ENCODE measurements around the gene CD274.

Gene CD274

DNA sequence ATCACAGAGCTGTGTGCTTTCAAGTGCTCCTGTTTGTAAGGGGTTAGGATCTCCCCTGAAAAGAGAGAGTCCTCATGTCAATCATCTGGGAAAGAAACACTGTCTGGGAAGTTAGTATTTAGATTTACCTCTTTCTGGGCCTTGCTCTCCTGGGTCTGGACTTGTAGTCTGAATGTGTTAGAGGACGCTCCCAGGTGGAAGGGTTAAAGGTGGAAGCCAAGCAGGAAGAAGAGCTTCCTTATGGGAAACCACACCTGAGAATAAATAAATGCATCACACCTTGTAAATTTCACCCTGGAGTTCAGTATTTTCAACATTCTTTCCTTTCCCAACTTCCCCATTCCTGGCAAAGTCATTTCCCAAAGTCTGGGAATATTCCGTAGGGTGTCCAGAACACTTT lies 13.9 kb upstream of the CD274 start:
- TF ChIP-seq, protein P1, sequence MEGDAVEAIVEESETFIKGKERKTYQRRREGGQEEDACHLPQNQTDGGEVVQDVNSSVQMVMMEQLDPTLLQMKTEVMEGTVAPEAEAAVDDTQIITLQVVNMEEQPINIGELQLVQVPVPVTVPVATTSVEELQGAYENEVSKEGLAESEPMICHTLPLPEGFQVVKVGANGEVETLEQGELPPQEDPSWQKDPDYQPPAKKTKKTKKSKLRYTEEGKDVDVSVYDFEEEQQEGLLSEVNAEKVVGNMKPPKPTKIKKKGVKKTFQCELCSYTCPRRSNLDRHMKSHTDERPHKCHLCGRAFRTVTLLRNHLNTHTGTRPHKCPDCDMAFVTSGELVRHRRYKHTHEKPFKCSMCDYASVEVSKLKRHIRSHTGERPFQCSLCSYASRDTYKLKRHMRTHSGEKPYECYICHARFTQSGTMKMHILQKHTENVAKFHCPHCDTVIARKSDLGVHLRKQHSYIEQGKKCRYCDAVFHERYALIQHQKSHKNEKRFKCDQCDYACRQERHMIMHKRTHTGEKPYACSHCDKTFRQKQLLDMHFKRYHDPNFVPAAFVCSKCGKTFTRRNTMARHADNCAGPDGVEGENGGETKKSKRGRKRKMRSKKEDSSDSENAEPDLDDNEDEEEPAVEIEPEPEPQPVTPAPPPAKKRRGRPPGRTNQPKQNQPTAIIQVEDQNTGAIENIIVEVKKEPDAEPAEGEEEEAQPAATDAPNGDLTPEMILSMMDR (IDR thresholded peaks at IDR 0.05) = no peak

DNA sequence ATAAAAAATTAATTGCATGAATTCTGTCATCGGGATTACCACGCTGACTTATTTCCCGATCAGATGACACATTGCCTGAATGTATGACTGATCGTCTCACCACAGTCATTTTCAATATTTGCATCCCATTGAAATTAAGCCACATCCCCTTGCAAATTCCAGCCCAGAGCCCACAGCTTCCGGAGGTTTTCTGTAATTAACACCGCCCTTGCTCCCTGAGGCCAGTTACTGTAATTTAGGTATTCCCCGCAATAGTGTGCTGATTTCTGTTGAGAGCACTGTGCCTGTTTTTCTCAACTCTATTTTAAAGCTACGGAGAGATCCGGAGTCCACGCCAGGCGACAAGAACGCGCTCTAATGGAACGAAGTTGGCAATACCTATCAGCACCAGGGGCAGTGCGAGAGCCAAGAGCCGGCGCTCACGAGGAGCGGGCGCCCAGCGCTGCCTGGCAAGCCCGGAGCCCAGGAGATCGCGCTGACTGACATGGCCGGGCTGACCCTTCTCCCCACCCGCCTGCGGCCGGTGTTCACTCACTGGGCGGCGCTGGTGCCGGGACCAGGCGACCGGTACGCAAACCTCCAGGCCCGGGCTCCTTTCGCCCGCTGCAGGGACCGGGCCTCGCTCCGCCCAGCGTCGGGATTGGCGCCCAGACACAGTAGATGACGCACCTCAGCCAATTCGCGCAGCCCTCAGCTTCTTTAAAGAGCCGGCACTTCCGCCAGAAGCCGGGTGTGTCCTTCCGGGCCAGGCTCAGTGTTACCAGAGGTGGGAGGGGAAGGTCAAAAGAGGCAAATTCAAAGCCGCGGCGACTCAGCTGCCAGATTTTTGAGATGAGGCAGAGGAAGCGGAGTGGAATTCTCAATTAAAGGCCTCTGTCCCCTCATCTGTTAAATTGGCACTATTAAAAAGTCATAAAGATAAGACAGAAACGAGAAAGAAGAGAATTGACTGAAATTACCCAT lies 12.8 kb upstream of the CD274 start, which contains the start of gene PLGRKT:
PLGRKT (minus strand) TSS at position 672 of the 963 bp plus-strand sequence. CDS start 5,948 bp downstream, outside the sequence.
- TF ChIP-seq, protein P1 (IDR thresholded peaks at IDR 0.05) = no peak

DNA sequence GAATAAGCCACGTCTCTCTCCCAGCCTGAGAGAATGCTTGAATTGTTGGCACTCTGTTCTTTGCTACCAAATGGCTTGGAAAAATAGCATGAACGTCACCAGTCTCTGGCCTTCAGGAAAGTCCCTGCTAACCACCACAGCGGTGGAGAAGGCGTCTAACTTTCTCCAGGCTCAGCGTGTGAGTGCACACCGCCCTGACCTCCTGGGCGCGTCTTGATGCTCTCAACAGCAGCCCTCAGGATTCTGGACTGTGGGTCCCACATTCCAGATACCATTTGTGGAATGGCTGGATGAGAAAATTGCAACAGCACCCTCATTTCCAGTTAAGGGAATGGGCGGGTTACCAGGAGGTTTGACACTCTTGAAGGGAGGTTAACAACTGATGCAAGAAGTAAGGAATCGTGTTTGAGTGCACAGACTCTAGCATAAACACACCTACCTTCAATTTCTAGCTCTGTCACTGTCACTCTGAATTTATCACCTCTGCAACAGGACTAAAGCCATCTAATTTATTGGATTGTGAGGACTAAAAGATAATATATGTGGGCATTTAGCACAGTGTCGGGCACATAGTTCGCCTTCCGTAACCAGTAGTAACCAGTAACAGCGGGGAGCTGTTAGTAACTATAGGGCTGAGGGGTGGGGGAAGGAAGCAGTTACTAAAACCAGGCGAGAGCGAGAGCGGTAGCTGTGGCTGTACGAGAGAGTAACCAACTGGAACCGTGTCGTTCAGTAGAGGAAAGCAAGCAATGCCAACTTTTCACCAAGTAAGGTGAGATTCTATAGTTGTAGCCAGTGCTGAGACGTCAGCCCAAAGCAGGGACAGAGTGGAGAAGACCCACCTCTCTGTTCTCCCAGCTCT lies 11.8 kb upstream of the CD274 start:
- TF ChIP-seq, protein P1 (IDR thresholded peaks at IDR 0.05) = no peak

DNA sequence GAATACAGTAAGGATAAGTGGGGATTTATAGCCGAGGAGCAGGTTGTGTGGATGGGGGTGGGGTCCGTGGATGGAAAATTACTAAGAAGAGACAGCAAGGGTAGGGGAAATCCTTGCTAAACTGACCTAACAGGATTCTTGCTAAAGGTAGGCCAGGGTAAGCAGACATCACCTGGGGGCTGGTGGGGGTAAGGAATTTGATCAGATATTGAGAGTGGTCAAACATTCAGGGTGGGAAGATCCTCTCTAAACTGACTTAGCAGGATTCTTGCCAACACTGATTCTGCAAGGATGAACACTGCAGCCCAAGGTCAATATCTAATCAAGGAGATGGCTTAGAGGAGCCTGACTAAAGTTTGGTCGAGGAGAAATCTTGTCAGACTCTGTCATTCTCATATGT lies 9.9 kb upstream of the CD274 start:
- TF ChIP-seq, protein P1 (IDR thresholded peaks at IDR 0.05) = no peak

DNA sequence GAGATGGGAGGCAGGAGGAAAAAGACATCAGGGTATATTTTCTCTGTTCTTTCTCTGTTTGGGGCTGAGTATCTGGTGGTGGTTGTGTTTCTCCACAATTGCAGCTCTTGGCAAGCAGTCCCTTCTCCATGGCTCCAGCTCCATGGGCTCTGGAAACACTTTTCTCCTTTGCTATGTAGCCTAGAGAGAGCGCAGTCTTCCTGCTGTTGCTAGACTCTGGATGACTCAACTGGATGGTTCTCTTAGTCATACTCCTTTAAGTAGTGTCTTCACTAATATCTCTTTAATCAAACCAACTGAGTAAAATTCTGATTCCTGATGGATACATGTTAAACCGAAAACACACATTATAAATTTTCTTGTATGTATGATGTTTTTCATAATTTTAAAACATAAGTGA lies 9.3 kb upstream of the CD274 start:
- TF ChIP-seq, protein P1 (IDR thresholded peaks at IDR 0.05) = no peak

DNA sequence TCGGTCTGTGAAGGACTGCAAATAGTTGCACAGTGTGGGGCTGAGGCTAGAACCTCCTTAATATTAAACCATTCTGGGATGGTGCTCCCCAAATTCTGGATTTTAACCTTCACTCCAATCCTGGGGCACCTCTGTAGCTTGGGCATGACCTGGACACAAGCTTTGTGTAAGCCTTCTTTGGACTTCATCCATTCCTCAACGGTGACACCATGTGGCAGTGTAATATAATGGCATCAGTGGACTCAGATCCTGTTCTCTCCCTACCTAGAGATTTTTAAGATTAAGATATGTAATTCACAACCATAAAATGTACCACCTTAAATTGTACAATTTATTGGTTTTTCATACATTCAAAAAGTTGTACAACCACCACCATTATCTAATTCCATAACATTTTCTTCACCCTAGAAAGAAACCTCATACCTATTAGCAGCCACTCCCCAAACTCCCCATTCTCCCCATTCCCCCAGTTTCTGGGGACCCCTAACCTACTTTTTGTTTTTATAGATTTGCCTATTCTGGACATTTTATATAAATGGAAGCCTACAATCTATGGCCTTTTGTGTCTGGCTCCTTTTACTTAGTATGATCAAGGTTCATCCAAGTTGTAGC lies 7.8 kb upstream of the CD274 start:
- TF ChIP-seq, protein P1 (IDR thresholded peaks at IDR 0.05) = peak; percentile 72

DNA sequence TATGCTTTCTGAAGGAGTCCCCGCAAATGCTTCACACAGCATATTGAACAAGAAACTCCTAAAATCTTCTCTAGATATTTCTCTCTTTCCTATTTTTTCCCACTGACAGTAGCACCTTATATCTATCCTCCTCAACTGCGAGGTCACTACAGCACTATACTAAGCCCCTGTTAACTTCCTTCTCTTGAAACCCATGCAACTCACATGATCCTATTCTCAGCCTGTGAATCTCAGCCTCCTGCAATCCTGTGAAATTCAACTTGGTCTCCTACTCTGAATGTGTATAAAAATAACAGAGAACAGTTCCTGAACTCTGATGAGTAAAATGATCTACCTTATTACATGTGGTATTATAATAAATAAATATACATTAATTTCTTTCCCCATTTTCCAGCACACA lies 6.5 kb upstream of the CD274 start:
- TF ChIP-seq, protein P1 (IDR thresholded peaks at IDR 0.05) = no peak
